ENCODE data around the gene SPTBN5.

SPTBN5 gene

DNA sequence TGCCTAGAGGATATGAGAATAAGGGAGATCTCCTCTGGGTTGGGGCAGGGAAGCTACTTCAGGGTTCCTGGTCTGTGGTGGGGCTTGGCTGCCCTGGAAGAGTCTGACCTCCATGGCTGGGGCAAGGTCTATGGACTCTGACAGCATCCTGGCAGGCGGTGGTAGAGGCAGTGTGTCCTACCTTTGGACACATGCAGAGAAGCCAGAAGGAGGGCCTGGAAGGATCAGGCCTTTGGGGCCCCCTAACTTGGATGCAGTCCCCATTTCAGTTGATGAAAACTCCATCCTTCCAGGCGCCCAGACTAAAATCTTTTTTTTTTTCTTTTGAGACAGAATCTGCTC lies 10.4 kb downstream of the SPTBN5 start:
- no peak for DNase-seq (ENCODE audit: low read depth)

- DNase-seq (ENCODE audit: low read depth): no peak
These were observed 11.0 kb downstream of the SPTBN5 start for GRCh38 chr15:41882689-41883483.

- DNase-seq (ENCODE audit: low read depth): no peak
These were observed 11.7 kb downstream of the SPTBN5 start for GRCh38 chr15:41881920-41882688.

DNA sequence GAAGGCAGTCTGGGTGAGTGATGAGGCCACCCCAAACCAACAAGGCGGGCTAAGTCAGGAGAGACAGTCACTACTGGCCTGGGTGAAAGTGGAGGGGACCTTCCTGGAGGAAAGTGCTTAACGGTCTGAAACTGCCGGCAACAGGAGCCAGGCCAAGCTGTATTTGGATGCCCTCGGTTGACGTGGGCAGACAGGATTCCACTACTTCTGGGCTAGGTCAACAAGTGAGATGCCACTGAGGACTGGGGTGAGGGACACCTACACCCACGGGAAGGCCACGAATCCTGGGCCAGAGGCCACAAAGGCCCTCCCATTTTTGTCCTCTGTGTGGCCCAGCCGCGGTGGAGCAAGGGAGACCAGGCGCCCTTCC lies 12.3 kb downstream of the SPTBN5 start:
- DNase-seq (ENCODE audit: low read depth): no peak

GRCh38 chr15:41881086-41881485 lies 12.8 kb downstream of the SPTBN5 start:
- no peak for DNase-seq (ENCODE audit: low read depth)

- DNase-seq (ENCODE audit: low read depth): no peak
These were observed 13.5 kb downstream of the SPTBN5 start for GRCh38 chr15:41880156-41880877.

DNA sequence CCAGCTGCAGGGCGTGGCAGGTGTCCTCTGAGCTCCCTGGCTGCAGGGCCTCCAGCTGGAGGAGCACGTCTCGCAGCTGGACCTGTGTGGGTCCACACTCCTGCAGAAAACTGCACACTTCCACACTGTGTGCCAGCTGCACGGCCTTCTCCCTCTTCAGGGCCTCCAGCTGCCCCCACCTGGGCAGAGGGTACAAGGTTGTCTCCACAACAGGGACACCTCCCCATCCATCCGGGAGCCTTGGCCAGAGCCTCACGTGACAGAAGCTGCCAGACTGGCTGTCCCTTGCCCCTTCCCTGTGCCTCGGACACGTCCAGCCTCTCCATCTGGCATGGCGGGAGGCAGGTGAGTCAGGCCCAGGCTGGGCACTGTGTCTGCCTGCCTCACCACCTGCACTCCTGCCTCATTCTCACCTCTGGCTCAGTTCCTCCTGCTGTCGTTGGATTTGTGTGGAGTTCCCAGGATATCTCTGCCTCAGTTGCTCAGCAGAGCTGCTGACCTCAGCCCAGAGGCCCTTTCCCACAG lies 14.5 kb downstream of the SPTBN5 start:
- no peak for DNase-seq (ENCODE audit: low read depth)

GRCh38 chr15:41878355-41878699 lies 15.5 kb downstream of the SPTBN5 start:
- DNase-seq (ENCODE audit: low read depth): no peak

- no peak for DNase-seq (ENCODE audit: low read depth)
These were observed 16.1 kb downstream of the SPTBN5 start for GRCh38 chr15:41877631-41878354.

- DNase-seq (ENCODE audit: low read depth): no peak
These were observed 17.2 kb downstream of the SPTBN5 start for GRCh38 chr15:41876689-41877088.

DNA sequence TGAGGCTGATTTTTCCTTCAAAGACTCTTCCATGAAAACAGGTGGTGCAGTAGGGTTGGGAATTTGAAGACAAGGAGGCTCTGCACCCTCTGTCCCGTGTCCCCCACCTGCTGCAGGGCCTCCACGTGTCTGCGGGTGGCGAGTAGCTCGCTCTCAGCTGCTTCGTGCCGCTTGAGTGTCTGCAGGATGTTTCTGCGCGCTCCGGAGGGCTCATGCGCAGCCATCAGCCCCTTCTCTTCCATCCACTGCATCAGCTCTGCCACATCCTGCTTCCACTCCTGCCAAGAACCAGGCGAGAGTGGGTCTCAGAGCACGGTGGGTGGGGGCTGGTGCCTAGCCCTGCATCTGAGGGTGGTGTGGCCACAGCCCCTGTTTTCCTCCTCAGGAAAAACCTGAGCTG lies 17.8 kb downstream of the SPTBN5 start:
- no peak for DNase-seq (ENCODE audit: low read depth)

GRCh38 chr15:41874736-41875135 lies 19.1 kb downstream of the SPTBN5 start:
- no peak for DNase-seq (ENCODE audit: low read depth)

GRCh38 chr15:41873711-41874110 lies 20.1 kb downstream of the SPTBN5 start:
- DNase-seq (ENCODE audit: low read depth): no peak

- DNase-seq (ENCODE audit: low read depth): no peak
These were observed 21.6 kb downstream of the SPTBN5 start for GRCh38 chr15:41872166-41872747.

DNA sequence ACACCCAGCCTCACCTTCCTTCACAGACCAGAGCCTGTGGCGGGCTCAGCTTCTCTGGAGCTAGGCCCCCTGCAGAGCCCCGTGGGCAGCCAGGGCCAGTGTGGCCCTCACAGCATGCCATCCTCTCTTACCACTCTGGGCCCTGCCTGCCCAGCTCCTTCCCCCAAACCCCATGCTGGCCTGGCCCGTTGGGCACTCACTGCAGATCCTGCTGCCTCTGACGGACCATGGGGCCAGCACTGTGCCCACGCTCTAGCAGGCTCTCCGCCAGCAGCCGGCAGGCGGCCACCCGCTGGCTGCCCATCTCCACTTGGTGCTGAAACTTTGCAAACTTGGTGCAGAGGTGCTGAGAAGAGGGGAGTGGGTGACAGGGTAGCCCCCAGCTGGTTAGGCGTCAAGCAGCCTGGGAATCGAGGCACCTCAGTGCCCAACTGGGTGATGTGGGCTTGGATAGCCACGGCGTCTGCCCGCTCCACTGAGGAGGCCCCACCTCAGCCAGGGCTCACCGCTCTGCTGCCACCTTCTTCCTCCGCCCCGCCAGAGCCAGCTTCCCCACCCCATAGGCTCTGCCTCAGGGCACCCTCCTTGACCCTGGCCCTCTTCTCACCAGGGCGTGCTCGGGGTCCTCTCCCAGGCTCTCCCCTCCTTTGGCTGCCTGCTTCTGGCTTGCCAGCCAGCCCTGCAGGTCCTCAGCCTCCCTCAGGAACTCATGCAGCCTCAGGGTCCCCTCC lies 22.5 kb downstream of the SPTBN5 start:
- DNase-seq (ENCODE audit: low read depth): no peak

GRCh38 chr15:41870689-41871081 lies 23.2 kb downstream of the SPTBN5 start:
- peak; percentile 56 for DNase-seq (ENCODE audit: low read depth)

- no peak for DNase-seq (ENCODE audit: low read depth)
These were observed 23.8 kb downstream of the SPTBN5 start for GRCh38 chr15:41869770-41870688.

DNA sequence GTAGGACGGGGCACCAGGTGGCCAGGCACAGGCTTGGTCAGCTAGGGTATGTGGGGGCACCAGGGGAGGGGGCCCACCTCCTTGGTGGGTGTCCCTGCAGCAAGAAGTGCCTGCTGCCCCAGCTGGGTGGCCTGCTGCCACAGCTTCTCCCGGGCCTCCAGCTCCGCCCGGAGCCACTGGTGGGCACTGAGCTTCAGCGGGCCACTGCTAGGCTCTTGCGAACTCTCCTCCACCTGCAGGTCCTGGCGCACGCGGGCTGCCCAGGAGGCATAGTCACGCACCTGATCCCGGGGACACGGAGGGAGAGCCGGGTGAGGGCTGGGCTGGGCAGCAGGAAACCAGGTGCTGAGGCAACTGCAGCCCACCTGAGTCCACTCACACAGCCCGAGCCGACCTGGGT lies 25.5 kb downstream of the SPTBN5 start:
- DNase-seq (ENCODE audit: low read depth): no peak

DNA sequence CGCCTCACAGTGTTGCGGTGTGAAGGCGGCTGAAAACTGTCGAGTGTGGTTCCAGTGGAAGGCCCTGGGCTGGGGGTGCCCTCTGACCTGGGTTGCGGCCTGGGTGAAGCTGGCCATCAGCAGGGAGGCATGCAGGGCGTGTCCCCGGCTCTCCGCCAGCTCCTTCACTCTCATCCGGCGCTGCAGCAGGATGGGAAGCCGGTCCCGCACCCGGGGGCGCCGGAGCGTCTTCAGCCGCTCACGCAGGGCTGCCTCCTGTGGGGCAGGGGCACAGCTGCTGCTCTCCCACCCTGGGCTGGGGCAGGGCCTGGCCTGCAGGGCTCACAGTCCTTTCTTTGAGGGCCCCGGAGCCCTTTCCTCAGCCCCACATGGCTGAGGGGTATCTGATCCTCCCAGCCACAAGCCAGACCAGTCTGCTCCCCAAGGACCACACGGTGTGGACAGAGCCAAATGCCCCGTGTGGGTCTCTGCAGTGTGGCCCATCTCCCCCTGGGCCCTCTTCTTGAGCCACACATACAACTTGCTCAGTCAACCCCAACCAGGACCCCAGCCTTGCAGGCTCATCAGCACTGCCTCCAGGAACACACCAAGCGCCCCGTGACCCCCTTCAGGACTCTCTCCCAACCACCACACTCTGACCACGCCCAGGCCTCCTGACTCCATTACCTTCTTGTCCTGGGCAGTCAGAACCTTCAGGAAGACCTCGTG lies 26.8 kb downstream of the SPTBN5 start:
- DNase-seq (ENCODE audit: low read depth): no peak
